Neutrophil (primary cell): ENCODE results near the gene MIEF1.

Experiments
- H3K27ac ChIP-seq: fragments of 200-600 bp; sonication (generic); 2 replicates; pipeline ENCODE4 v1.5.1; 2016; ENCODE audit warnings: mild to moderate bottlenecking, moderate library complexity
- H3K27me3 ChIP-seq: fragments of 200-600 bp; sonication (generic); 2 replicates; pipeline ENCODE4 v1.6.0; 2016; ENCODE audit warnings: mild to moderate bottlenecking
- H3K36me3 ChIP-seq: fragments of 200-600 bp; sonication (generic); 2 replicates; pipeline ENCODE4 v1.5.1; 2017
- H3K4me1 ChIP-seq, 2 experiments: fragments of 200-600 bp in 1 of 2; sonication (generic) in 1 of 2; 1 replicate in 1 of 2; 2 replicates in 1 of 2; pipeline versions ENCODE4 v1.5.1 to v1.6.1; 2013 to 2016; ENCODE audit warnings: low read depth in 1 of 2, low read length in 1 of 2, mild to moderate bottlenecking in 1 of 2, moderate library complexity in 1 of 2; ENCODE audit not compliant: control insufficient read depth in 1 of 2, insufficient read depth in 1 of 2
- H3K4me3 ChIP-seq, 2 experiments: fragments of 200-600 bp in 1 of 2; sonication (generic) in 1 of 2; 1 replicate in 1 of 2; 2 replicates in 1 of 2; pipeline ENCODE4 v1.5.1; 2013 to 2016; ENCODE audit warnings: low read depth in 1 of 2, low read length in 1 of 2, mild to moderate bottlenecking in 1 of 2, moderate library complexity in 1 of 2
- H3K9me3 ChIP-seq: fragments of 200-600 bp; sonication (generic); 2 replicates; pipeline ENCODE4 v1.5.1; 2016
- TF ChIP-seq, protein P1 (sequence below): fragments of 200-600 bp; sonication (generic); IDR thresholded peaks from 2 replicates; pipeline ENCODE4 v1.5.1; 2016; ENCODE audit warnings: antibody characterized with exemption

Gene MIEF1

DNA sequence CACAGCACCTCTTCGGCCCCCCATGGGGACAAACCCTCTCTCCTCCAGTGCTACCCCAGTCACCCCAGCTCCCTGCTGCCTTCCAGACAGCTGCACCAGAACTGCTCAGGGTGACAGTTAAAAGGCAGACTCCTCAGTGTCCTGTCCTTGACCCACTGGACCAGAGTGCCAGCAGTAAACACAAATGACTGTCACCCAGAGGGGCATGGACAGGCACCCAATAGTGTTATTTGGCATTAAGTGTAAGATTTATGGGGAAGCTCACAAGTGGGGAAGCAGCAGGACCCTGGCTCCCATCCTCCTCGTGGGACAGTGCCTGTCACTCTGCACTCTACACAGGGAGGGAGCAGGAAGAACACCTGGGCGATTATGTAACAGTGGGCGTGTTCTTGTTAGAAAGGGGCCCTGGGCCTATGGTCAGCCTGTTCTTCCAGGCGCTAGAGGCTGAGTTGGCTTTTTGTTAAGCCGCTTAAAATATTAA is 25.4 kb downstream of the MIEF1 start:
- TF ChIP-seq, protein P1, sequence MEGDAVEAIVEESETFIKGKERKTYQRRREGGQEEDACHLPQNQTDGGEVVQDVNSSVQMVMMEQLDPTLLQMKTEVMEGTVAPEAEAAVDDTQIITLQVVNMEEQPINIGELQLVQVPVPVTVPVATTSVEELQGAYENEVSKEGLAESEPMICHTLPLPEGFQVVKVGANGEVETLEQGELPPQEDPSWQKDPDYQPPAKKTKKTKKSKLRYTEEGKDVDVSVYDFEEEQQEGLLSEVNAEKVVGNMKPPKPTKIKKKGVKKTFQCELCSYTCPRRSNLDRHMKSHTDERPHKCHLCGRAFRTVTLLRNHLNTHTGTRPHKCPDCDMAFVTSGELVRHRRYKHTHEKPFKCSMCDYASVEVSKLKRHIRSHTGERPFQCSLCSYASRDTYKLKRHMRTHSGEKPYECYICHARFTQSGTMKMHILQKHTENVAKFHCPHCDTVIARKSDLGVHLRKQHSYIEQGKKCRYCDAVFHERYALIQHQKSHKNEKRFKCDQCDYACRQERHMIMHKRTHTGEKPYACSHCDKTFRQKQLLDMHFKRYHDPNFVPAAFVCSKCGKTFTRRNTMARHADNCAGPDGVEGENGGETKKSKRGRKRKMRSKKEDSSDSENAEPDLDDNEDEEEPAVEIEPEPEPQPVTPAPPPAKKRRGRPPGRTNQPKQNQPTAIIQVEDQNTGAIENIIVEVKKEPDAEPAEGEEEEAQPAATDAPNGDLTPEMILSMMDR = no peak
- Histone ChIP-seq H3K36me3 (peaks cover 55% of the 10 kb centered on the region), H3K4me1 (peaks cover 95% of the 10 kb centered on the region in 2 experiments), H3K4me3 (peak overlapping the region; percentile 19 to 51), H3K27ac (peak overlapping the region; percentile 94), H3K27me3 (no peaks in the 10 kb centered on the region), H3K9me3 (no peaks in the 10 kb centered on the region)

DNA sequence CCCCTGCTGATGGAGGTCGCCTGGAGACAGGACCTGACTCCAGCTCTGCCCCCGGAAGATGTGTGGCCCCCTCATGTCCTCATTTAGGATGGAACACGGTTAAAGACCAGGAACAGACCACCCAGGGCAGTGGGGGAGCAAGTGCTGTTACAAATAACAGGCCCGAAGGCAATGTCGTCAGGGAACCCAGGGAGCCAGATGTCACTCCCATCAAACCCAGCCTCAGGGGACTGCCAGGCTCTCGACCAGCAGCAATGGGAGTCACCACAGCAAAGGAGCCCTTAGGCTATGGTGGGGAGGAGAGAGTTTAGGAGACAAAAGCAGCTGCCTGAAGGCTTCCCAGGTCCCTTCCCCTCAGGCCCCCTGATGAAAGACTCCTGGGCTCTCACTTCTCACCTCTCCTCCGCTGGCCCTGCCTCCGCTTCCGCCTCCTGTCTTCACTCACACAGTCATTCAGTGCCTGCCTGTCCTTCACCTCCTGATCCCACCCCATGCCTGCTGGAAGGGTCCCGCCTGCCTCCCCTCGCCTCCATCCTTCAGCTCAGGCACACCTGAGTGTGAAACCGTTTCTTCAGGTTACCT is 26.1 kb downstream of the MIEF1 start:
- Histone ChIP-seq H3K4me3 (peak overlapping the region in 1 of 2 experiments; percentile 51), H3K27me3 (no peaks in the 10 kb centered on the region), H3K36me3 (peaks cover 49% of the 10 kb centered on the region), H3K9me3 (no peaks in the 10 kb centered on the region), H3K4me1 (peaks cover 93 to 94% of the 10 kb centered on the region in 2 experiments), H3K27ac (peak overlapping the region; percentile 94)
- TF ChIP-seq, protein P1 = no peak

- TF ChIP-seq, protein P1 = peak; percentile 94
- Histone ChIP-seq H3K4me3 (peak overlapping the region; percentile 23 to 48), H3K9me3 (no peaks in the 10 kb centered on the region), H3K27ac (peak overlapping the region; percentile 94), H3K4me1 (peaks cover 90 to 93% of the 10 kb centered on the region in 2 experiments), H3K27me3 (no peaks in the 10 kb centered on the region), H3K36me3 (peaks cover 42% of the 10 kb centered on the region)
Measured at GRCh38 chr22:39528681-39529486, 26.8 kb downstream of the MIEF1 start.

GRCh38 chr22:39529487-39529851 is 27.4 kb downstream of the MIEF1 start:
- Histone ChIP-seq H3K4me3 (peak overlapping the region in 1 of 2 experiments; percentile 48), H3K9me3 (no peaks in the 10 kb centered on the region), H3K27ac (peak overlapping the region; percentile 94), H3K4me1 (peaks cover 88 to 91% of the 10 kb centered on the region in 2 experiments), H3K27me3 (no peaks in the 10 kb centered on the region), H3K36me3 (peaks cover 37% of the 10 kb centered on the region)
- TF ChIP-seq, protein P1 = peak; percentile 16

- peak overlapping the region; percentile 94 for H3K27ac ChIP-seq
- peak overlapping the region in 1 of 2 experiments; percentile 48 for H3K4me3 ChIP-seq
- H3K9me3 ChIP-seq = no peaks in the 10 kb centered on the region
- peaks cover 88 to 92% of the 10 kb centered on the region in 2 experiments for H3K4me1 ChIP-seq
- peaks cover 33% of the 10 kb centered on the region for H3K36me3 ChIP-seq
- no peaks in the 10 kb centered on the region for H3K27me3 ChIP-seq
- TF ChIP-seq, protein P1 = no peak
Measured at GRCh38 chr22:39530116-39530515, 28.0 kb downstream of the MIEF1 start.
